VCaP (cell line): ENCODE results near the gene NPAS2.

Source experiments
- H3K27ac ChIP-seq: fragments of 450-650 bp; 2 replicates; pipeline ENCODE4 v1.5.1; 2017
- CTCF ChIP-seq: fragments of 450-650 bp; conservative IDR thresholded peaks from 2 replicates; pipeline ENCODE4 v1.5.1; 2017; ENCODE audit warnings: mild to moderate bottlenecking, moderate library complexity

The NPAS2 gene

GRCh38 chr2:100821255-100821910, 1.4 kb downstream of the NPAS2 start:
- no peak overlapping the region for H3K27ac ChIP-seq
- no peak for TF ChIP-seq CTCF

GRCh38 chr2:100821911-100822265, 1.9 kb downstream of the NPAS2 start:
- no peak for TF ChIP-seq CTCF
- H3K27ac ChIP-seq: no peak overlapping the region

- TF ChIP-seq CTCF: no peak
- no peak overlapping the region for H3K27ac ChIP-seq
These were observed 2.8 kb downstream of the NPAS2 start for GRCh38 chr2:100822587-100823248.

- TF ChIP-seq CTCF: no peak
- H3K27ac ChIP-seq: no peak overlapping the region
These were observed 3.9 kb downstream of the NPAS2 start for GRCh38 chr2:100823665-100824438.

GRCh38 chr2:100824842-100825241, 4.9 kb downstream of the NPAS2 start:
- H3K27ac ChIP-seq: 0 out of 2 replicates have a peak overlapping the region, but pooled peaks have one; percentile 28
- TF ChIP-seq CTCF: no peak

GRCh38 chr2:100826494-100826893, 6.6 kb downstream of the NPAS2 start:
- peak overlapping the region; percentile 28 for H3K27ac ChIP-seq
- no peak for TF ChIP-seq CTCF

GRCh38 chr2:100831158-100831750, 11.3 kb downstream of the NPAS2 start:
- no peak overlapping the region for H3K27ac ChIP-seq
- TF ChIP-seq CTCF: no peak
